GM13977 (cell line): ENCODE results near the gene CHSY1.

ENCODE experiments used
- DNase-seq: peaks from one replicate; pipeline ENCODE4 v3.0.0; 2012; ENCODE audit warnings: low spot score
- CTCF ChIP-seq: IDR thresholded peaks from 2 replicates; pipeline ENCODE4 v1.5.1; 2012; ENCODE audit warnings: mild to moderate bottlenecking, control low read depth; ENCODE audit not compliant: insufficient read depth; ENCODE audit errors: extremely low read depth, missing control alignments
- in situ Hi-C: fragments of 300-500 bp; cut with MboI; formaldehyde crosslinking; loops from one replicate; pipeline ENCODE4 v1.12.0; 2022; ENCODE audit warnings: low sequenced_read_pairs, low pct_unique_long_range_greater_than_20kb, mixed read lengths, inconsistent platforms; ENCODE audit not compliant: unreplicated experiment

The CHSY1 gene

GRCh38 chr15:101277038-101277822 is 25.4 kb upstream of the CHSY1 start, which contains the start of gene SELENOS:
Gene SELENOS, minus strand, starts transcription at chr15:101277485. Its CDS starts 68 bp downstream, at chr15:101277417.
- no peak for TF ChIP-seq CTCF
- in situ Hi-C loops, result no loop called here
- peak; percentile 91 for DNase-seq

- peak; percentile 48 for DNase-seq
- in situ Hi-C loops, result no loop called here
- TF ChIP-seq CTCF, result peak; percentile 33
These were observed 24.7 kb upstream of the CHSY1 start for GRCh38 chr15:101276501-101277037.

- TF ChIP-seq CTCF, result no peak
- peak; percentile 52 for DNase-seq
- in situ Hi-C loops, result no loop called here
These were observed 23.2 kb upstream of the CHSY1 start for GRCh38 chr15:101275018-101275417.

- in situ Hi-C loops, result loop anchor here (25.0 kb wide), 2 partner anchors 361 to 661 kb away; partner anchors contain the start of genes ASB7, LINS1 and LRRK1
- no peak for TF ChIP-seq CTCF
These were observed 21.7 kb upstream of the CHSY1 start for GRCh38 chr15:101273534-101273933.

GRCh38 chr15:101272584-101272983 is 20.7 kb upstream of the CHSY1 start:
- in situ Hi-C loops, result loop anchor here (25.0 kb wide), 2 partner anchors 360 to 660 kb away; partner anchors contain the start of genes ASB7, LINS1 and LRRK1
- TF ChIP-seq CTCF, result no peak
- DNase-seq, result no peak

More at GRCh38 chr15:101273534-101273933, 21.7 kb upstream of the CHSY1 start:
- DNase-seq, result no peak

GRCh38 chr15:101269479-101270223 is 17.8 kb upstream of the CHSY1 start:
- DNase-seq, result no peak
- peak; percentile 51 for TF ChIP-seq CTCF
- in situ Hi-C loops, result loop anchor here (25.0 kb wide), 2 partner anchors 357 to 657 kb away; partner anchors contain the start of genes ASB7, LINS1 and LRRK1
